Measurements from ENCODE around the gene TMEM140.

The TMEM140 gene

DNA sequence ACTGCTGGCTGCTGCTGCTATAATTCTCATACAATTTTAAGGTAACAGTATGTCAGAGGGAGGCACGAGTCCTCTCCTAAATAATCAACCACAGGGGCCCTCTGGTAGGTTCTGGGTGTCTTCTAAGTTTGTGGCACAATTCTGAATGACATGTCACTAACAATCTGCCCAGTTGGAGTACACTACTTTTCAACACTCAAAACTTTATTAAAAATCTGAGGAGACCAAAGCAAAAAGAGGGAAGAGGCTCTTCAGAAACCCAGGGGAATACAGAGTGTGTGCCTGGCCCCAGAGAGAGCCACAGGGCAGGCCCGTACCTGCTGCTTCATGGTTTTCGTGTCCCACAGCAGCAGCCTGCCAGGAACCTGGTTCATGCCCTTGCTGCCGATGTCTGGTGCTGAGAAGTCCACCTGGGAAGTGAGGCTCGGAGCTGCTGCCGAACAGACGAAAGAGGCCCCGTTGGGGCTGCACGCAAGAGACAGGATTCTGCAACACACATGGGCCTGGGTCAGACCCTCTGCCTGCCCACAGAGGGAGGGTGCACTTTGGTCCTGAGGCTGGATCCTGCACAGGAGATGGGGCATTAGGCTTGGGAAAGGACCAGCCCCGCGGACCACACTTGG, 45.2 kb downstream of the TMEM140 start:
- Mint-ChIP-seq H3K4me3 (no peak overlapping the region), H3K9me3 (no peaks in the 10 kb centered on the region), H3K27ac (peak overlapping the region; percentile 15), H3K4me1 (no peaks in the 10 kb centered on the region), H3K36me3 (peaks cover 71% of the 10 kb centered on the region)
- ATAC-seq (no peak), DNase-seq (ENCODE audit: low spot score in 2 of 2) (no peak)

DNA sequence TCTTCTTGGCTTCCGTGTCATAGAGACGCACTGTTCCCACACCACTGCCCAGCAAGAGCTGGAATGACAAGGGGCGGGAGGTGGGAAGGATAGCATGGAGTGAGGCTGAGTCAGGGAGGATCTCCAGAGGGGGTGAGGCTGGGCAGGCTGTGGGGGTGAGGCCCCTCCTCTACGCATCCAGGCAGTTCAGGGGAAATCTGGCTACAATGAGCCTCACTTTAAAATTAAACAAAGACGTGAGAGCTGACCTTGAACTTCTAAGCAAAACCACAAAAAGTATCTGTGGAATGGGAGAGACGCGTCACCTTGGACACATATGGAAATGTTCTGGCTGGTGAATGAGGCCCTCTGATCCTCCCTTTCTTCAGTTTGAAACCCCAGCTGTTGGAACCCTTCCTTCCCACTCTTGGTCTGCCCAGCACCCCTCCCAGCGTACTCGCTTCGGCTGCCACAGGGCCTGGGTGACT, 45.8 kb downstream of the TMEM140 start:
- DNase-seq (ENCODE audit: low spot score in 2 of 2) (no peak), ATAC-seq (no peak)
- H3K4me3 Mint-ChIP-seq = no peak overlapping the region
- no peaks in the 10 kb centered on the region for H3K4me1 Mint-ChIP-seq
- peaks cover 67% of the 10 kb centered on the region for H3K36me3 Mint-ChIP-seq
- H3K9me3 Mint-ChIP-seq = no peaks in the 10 kb centered on the region
- peak overlapping the region; percentile 40 for H3K27ac Mint-ChIP-seq

- peak overlapping the region; percentile 40 for H3K27ac Mint-ChIP-seq
- DNase-seq (ENCODE audit: low spot score in 2 of 2) (no peak), ATAC-seq (no peak)
- no peaks in the 10 kb centered on the region for H3K4me1 Mint-ChIP-seq
- peaks cover 69% of the 10 kb centered on the region for H3K36me3 Mint-ChIP-seq
- H3K9me3 Mint-ChIP-seq = no peaks in the 10 kb centered on the region
- H3K4me3 Mint-ChIP-seq = no peak overlapping the region
These were observed 46.7 kb downstream of the TMEM140 start for GRCh38 chr7:135194494-135195095.

- H3K27ac Mint-ChIP-seq = peak overlapping the region; percentile 10
These were observed 47.3 kb downstream of the TMEM140 start for GRCh38 chr7:135195156-135195555.

GRCh38 chr7:135195968-135196629, 48.2 kb downstream of the TMEM140 start:
- Mint-ChIP-seq H3K27ac (peak overlapping the region; percentile 37), H3K4me1 (no peaks in the 10 kb centered on the region), H3K9me3 (no peaks in the 10 kb centered on the region), H3K36me3 (peaks cover 64% of the 10 kb centered on the region), H3K4me3 (no peak overlapping the region)
- peak; percentile 18 for ATAC-seq
- no peak for DNase-seq (ENCODE audit: low spot score in 2 of 2)

More at GRCh38 chr7:135195156-135195555, 47.3 kb downstream of the TMEM140 start:
- Mint-ChIP-seq H3K4me1 (no peaks in the 10 kb centered on the region), H3K9me3 (no peaks in the 10 kb centered on the region), H3K4me3 (no peak overlapping the region), H3K36me3 (peaks cover 67% of the 10 kb centered on the region)
- DNase-seq (ENCODE audit: low spot score in 2 of 2) (no peak), ATAC-seq (no peak)

DNA sequence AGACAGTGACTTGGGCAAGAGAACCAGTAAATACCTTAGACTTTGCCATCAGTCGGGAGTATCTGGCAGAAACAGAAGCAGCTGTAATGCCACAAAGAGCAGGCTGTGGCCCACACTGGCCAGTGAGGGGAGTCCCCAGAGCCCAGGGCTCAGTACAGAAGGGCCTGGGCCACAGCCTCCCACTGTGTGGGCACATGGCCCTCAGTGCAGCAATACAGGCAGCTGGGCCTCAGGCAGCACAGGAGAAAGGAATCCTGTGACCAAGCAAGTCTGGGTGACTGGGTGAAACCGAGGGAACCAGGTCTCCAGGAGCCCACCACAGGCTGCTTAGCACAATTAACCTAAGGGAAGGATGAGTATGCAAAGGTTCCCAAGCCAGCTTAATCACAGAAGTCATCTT, 49.5 kb downstream of the TMEM140 start:
- Mint-ChIP-seq H3K36me3 (peaks cover 63% of the 10 kb centered on the region), H3K27ac (no peak overlapping the region)

DNA sequence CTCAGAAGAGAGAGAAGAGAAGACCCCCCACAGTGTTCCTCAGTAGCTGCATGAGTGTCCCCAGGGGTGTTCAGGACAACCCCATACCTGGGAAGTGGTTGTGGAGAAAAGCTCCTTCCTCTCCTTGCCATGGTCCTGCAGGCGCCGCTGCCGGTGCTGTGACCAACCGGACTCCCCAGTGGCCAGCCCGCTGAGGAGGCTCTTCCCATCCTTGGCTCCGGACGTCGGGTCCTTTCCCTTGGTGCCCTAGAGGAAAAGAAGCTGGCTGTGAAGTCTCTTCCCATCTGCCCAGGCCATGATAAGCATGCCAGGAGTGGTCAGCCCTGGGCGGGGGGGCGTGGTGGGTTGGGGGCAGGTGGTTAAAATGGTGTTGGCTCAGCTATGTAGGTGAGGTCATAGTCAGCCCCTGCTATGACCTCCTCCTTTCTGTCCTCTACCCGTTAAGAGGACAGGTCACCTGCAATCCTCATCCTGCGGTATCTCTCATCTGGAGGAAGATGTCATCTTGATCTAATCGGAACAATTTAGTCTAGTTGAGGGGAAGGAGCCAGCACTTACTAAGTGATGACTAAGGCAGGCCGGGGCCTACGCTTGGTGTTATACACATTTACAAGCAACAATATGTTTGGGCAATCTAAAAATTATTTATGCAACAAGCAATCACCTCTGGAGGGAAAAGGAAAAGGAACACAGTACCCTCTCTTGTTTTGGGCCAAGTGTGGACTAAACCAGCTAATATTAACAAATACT, 50.2 kb downstream of the TMEM140 start:
- ATAC-seq (no peak), DNase-seq (ENCODE audit: low spot score in 2 of 2) (no peak)
- no peak overlapping the region for H3K4me3 Mint-ChIP-seq
- no peaks in the 10 kb centered on the region for H3K9me3 Mint-ChIP-seq
- H3K27ac Mint-ChIP-seq = no peak overlapping the region
- H3K36me3 Mint-ChIP-seq = peaks cover 60% of the 10 kb centered on the region
- peaks cover 9% of the 10 kb centered on the region for H3K4me1 Mint-ChIP-seq

More for the DNA sequence above, 49.5 kb downstream of the TMEM140 start:
- ATAC-seq (peak; percentile 29), DNase-seq (ENCODE audit: low spot score in 2 of 2) (no peak)
- Mint-ChIP-seq H3K9me3 (no peaks in the 10 kb centered on the region), H3K4me3 (no peak overlapping the region), H3K4me1 (peaks cover 3% of the 10 kb centered on the region)

GRCh38 chr7:135199439-135199838, 51.6 kb downstream of the TMEM140 start:
- Mint-ChIP-seq H3K9me3 (no peaks in the 10 kb centered on the region), H3K36me3 (peaks cover 59% of the 10 kb centered on the region), H3K27ac (peak overlapping the region; percentile 9), H3K4me1 (peaks cover 20% of the 10 kb centered on the region), H3K4me3 (no peak overlapping the region)
- DNase-seq (ENCODE audit: low spot score in 2 of 2) = no peak
- ATAC-seq = no peak

DNA sequence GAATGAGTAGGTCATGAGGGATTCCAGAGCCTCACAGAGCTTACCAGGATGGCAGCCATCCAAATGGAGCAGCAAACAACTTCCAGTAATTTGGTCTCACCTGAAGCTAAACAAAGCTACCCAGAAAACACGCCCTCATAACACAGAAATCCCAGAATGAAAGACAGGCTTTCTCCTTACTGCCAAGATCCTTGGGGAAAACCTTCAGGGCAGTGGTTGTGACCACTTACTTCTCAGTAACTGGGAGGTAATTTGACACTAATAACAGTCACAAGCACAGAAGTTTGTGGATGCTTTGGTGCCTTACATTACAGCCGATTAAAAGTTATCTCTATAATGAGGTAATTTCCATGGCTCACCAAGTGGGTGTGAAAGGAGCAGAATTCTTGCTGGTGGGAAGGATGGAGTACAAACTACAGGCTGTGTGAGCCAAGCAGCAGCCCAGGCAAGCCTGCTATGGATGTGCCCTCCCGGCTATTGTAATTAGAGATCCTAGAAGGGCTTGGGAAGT, 53.0 kb downstream of the TMEM140 start:
- Mint-ChIP-seq H3K9me3 (no peaks in the 10 kb centered on the region), H3K27ac (no peak overlapping the region), H3K4me3 (no peak overlapping the region), H3K4me1 (peaks cover 20% of the 10 kb centered on the region), H3K36me3 (peaks cover 70% of the 10 kb centered on the region)
- ATAC-seq = no peak
- peak in 1 of 2 donors; percentile 25 for DNase-seq (ENCODE audit: low spot score in 2 of 2)

- H3K27ac Mint-ChIP-seq = no peak overlapping the region
- ATAC-seq = no peak
- H3K4me1 Mint-ChIP-seq = peaks cover 20% of the 10 kb centered on the region
- peaks cover 72% of the 10 kb centered on the region for H3K36me3 Mint-ChIP-seq
- H3K9me3 Mint-ChIP-seq = no peaks in the 10 kb centered on the region
- H3K4me3 Mint-ChIP-seq = no peak overlapping the region
- no peak for DNase-seq (ENCODE audit: low spot score in 2 of 2)
These were observed 53.5 kb downstream of the TMEM140 start for GRCh38 chr7:135201350-135201749.

GRCh38 chr7:135204341-135204749, 56.5 kb downstream of the TMEM140 start:
- ATAC-seq (no peak), DNase-seq (ENCODE audit: low spot score in 2 of 2) (no peak)
- Mint-ChIP-seq H3K27ac (no peak overlapping the region), H3K9me3 (no peaks in the 10 kb centered on the region), H3K4me3 (no peak overlapping the region), H3K36me3 (peaks cover 59% of the 10 kb centered on the region), H3K4me1 (peaks cover 42% of the 10 kb centered on the region)

DNA sequence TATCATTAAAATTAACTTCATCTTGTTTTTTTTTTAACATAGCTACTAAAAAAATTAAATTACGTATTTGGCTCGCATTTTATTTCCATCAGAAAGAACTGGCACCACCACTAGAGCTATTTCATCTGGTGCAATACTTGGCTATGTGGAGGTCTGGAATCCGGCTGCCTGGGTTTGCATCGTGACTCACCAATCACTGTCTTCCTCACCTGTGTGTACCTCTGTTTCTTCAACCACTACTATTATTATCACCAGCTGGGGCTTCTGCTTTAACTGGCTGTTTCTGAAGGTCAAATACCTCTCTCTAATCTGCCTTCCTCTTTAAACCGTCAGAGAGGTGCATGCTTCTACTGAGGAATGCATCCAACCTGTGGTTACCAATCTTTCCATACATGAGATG, 57.0 kb downstream of the TMEM140 start:
- H3K27ac Mint-ChIP-seq = no peak overlapping the region
- ATAC-seq (no peak), DNase-seq (ENCODE audit: low spot score in 2 of 2) (no peak)
- H3K4me3 Mint-ChIP-seq = no peak overlapping the region
- H3K36me3 Mint-ChIP-seq = peaks cover 56% of the 10 kb centered on the region
- peaks cover 42% of the 10 kb centered on the region for H3K4me1 Mint-ChIP-seq
- H3K9me3 Mint-ChIP-seq = no peaks in the 10 kb centered on the region

DNA sequence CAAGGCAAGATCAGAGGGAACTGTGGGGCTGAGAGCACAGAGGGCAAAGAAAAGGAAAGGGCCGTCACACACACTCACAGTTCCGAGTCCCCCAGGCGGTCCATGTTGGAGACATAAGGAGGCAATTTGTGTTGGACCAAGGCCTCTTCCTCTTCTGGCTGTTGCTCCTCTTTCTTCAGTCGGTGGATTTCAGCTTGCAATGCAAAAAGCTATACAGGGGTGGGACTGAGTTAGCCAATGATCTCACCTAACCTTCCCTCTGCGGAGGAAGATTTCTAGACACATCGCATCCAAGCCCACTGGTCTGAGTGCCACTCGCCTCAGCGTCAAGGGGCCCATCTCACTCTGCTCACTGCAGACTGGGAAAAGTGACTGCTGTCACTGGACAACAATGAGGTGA, 58.0 kb downstream of the TMEM140 start:
- DNase-seq (ENCODE audit: low spot score in 2 of 2) (peak in 1 of 2 donors; percentile 28), ATAC-seq (no peak)
- Mint-ChIP-seq H3K27ac (no peak overlapping the region), H3K9me3 (no peaks in the 10 kb centered on the region), H3K4me3 (no peak overlapping the region), H3K36me3 (peaks cover 52% of the 10 kb centered on the region), H3K4me1 (peaks cover 42% of the 10 kb centered on the region)

DNA sequence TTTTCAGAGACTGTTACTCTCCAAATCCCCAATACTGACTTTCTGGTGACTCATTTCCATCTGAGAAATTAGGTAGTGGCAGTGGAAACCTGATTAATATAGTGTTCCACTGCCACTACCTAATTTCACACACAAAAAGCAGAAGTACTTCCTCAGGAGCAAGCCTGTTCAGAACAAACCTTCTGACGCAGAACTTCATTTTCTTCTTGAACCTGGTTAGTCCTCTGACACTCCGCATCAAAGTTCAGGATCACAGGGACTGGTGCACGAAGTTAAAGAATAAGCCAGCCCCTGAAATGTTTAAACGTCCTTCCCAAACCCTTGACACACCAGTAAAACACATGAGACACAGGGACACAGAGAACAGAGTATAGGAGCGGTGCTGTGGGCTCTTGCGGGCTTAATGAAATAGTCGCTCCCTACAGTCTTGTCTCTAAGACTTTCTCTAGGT, 59.1 kb downstream of the TMEM140 start:
- ATAC-seq (no peak), DNase-seq (ENCODE audit: low spot score in 2 of 2) (peak in 1 of 2 donors; percentile 45)
- peaks cover 41% of the 10 kb centered on the region for H3K36me3 Mint-ChIP-seq
- peak overlapping the region; percentile 53 for H3K27ac Mint-ChIP-seq
- H3K9me3 Mint-ChIP-seq = no peaks in the 10 kb centered on the region
- no peak overlapping the region for H3K4me3 Mint-ChIP-seq
- peaks cover 42% of the 10 kb centered on the region for H3K4me1 Mint-ChIP-seq

Measured in stimulated activated effector memory CD8-positive, alpha-beta T cell treated with anti-CD3 and anti-CD28 coated beads, Interleukin-12 subunit alpha, Interleukin-12 subunit beta, amount 100 ng/mL, for 72 hours (primary cell).